HepG2 (cell line): Measurements from ENCODE around the gene PHKA1.
"Not testable (repeated sequence)": the region's sequence is repeated elsewhere in the genome, so short reads cannot be mapped to it uniquely, and the experiment has no call there.

Experiments
- CCAR2 ChIP-seq: fragments of 200-400 bp; formaldehyde crosslinking; optimal IDR thresholded peaks from 2 replicates; pipeline ENCODE3; 2018; ENCODE audit warnings: low read depth, mild to moderate bottlenecking, low read length, moderate library complexity
- EP300 ChIP-seq, 3 experiments: sonication (generic) in 1 of 3; formaldehyde crosslinking in 1 of 3; IDR thresholded peaks; 2 replicates each; pipeline versions ENCODE4 v1.5.1 to v1.6.1; 2011 to 2020; ENCODE audit warnings: low read depth in 2 of 3, low read length in 2 of 3, borderline replicate concordance in 1 of 3, improper control_type of control experiment in 1 of 3, mild to moderate bottlenecking in 1 of 3, missing genetic modification reagents in 1 of 3, moderate library complexity in 1 of 3
- MED1 ChIP-seq: sonication (generic); formaldehyde crosslinking; IDR thresholded peaks from 2 replicates; pipeline ENCODE4 v1.4.0; 2020; ENCODE audit warnings: missing genetic modification reagents
- SIN3A ChIP-seq: IDR thresholded peaks from 2 replicates; pipeline ENCODE4 v1.6.1; 2011; ENCODE audit warnings: low read depth, mild to moderate bottlenecking, control low read depth, low read length, borderline replicate concordance
- ZBTB40 ChIP-seq, 2 experiments: fragments of 450-650 bp in 1 of 2; sonication (generic) in 1 of 2; formaldehyde crosslinking in 1 of 2; IDR thresholded peaks; 2 replicates each; pipeline versions ENCODE4 v1.6.1 to v1.8.0; 2016 to 2022; ENCODE audit warnings: antibody characterized with exemption in 1 of 2, mild to moderate bottlenecking in 1 of 2, missing genetic modification reagents in 1 of 2
- ZNF24 ChIP-seq: fragments of 450-650 bp; IDR thresholded peaks from 2 replicates; pipeline ENCODE4 v1.6.1; 2017; ENCODE audit warnings: antibody characterized with exemption, mild to moderate bottlenecking

GRCh38 chrX:72552443-72552842 is 161.7 kb downstream of the PHKA1 start:
- not testable (repeated sequence) for TF ChIP-seq CCAR2; ZNF24; MED1 (CRISPR knock-in tag); ZBTB40 (IDR thresholded peaks at IDR 0.05); ZBTB40 (CRISPR knock-in tag; IDR thresholded peaks at IDR 0.05); EP300 (IDR thresholded peaks at IDR 0.05; ENCODE audit: low read depth in 2 of 2, low read length in 2 of 2); EP300 (CRISPR knock-in tag; IDR thresholded peaks at IDR 0.05; ENCODE audit: borderline replicate concordance); SIN3A
